ENCODE measurements around the gene AGAP1.

AGAP1 gene

GRCh38 chr2:235572592-235572991, 78.7 kb downstream of the AGAP1 start:
- no peak for DNase-seq

GRCh38 chr2:235573331-235574221, 79.7 kb downstream of the AGAP1 start:
- DNase-seq: no peak

- DNase-seq: no peak
Observed at GRCh38 chr2:235575431-235575830, 81.6 kb downstream of the AGAP1 start.

GRCh38 chr2:235575904-235576303, 82.1 kb downstream of the AGAP1 start:
- no peak for DNase-seq

GRCh38 chr2:235576337-235576910, 82.6 kb downstream of the AGAP1 start:
- DNase-seq: no peak

GRCh38 chr2:235577404-235578330, 83.8 kb downstream of the AGAP1 start:
- DNase-seq: no peak

- DNase-seq: no peak
Observed at GRCh38 chr2:235579128-235579527, 85.3 kb downstream of the AGAP1 start.

- no peak for DNase-seq
Observed at GRCh38 chr2:235580426-235581157, 86.7 kb downstream of the AGAP1 start.

- DNase-seq: no peak
Observed at GRCh38 chr2:235582081-235582686, 88.3 kb downstream of the AGAP1 start.

- no peak for DNase-seq
Observed at GRCh38 chr2:235582729-235583128, 88.9 kb downstream of the AGAP1 start.

- no peak for DNase-seq
Observed at GRCh38 chr2:235583144-235583543, 89.3 kb downstream of the AGAP1 start.

- DNase-seq: no peak
Observed at GRCh38 chr2:235583925-235584637, 90.2 kb downstream of the AGAP1 start.

GRCh38 chr2:235584638-235585007, 90.8 kb downstream of the AGAP1 start:
- DNase-seq: no peak

- DNase-seq: no peak
Observed at GRCh38 chr2:235587202-235587601, 93.4 kb downstream of the AGAP1 start.

- no peak for DNase-seq
Observed at GRCh38 chr2:235588750-235589149, 94.9 kb downstream of the AGAP1 start.

GRCh38 chr2:235591231-235591730, 97.4 kb downstream of the AGAP1 start:
- no peak for DNase-seq

- DNase-seq: no peak
Observed at GRCh38 chr2:235591921-235592320, 98.1 kb downstream of the AGAP1 start.

- DNase-seq: no peak
Observed at GRCh38 chr2:235592430-235592829, 98.6 kb downstream of the AGAP1 start.

GRCh38 chr2:235592836-235593235, 99.0 kb downstream of the AGAP1 start:
- DNase-seq: no peak

- no peak for DNase-seq
Observed at GRCh38 chr2:235594041-235594440, 100.2 kb downstream of the AGAP1 start.

GRCh38 chr2:235594964-235595363, 101.1 kb downstream of the AGAP1 start:
- no peak for DNase-seq

Measured in activated CD4-positive, alpha-beta T cell treated with anti-CD3 and anti-CD28 coated beads, Interleukin-2, amount 50 U/mL, for 1 hour (primary cell).